HG03442 (cell line): ENCODE measurements around the gene CENATAC.
"Not testable (repeated sequence)": the region's sequence is repeated elsewhere in the genome, so short reads cannot be mapped to it uniquely, and the experiment has no call there.

Source experiments
- ATAC-seq: cut with Tn5 transposase; IDR thresholded peaks from one replicate; pipeline ENCODE4 v1.9.1; 2021; ENCODE audit warnings: mild to moderate bottlenecking, moderate library complexity; ENCODE audit not compliant: unreplicated experiment

CENATAC gene

GRCh38 chr11:119025978-119026766 lies 28.2 kb downstream of the CENATAC start:
- no peak for ATAC-seq

GRCh38 chr11:119026970-119027369 lies 29.0 kb downstream of the CENATAC start:
- no peak for ATAC-seq

- no peak for ATAC-seq
These were observed 29.8 kb downstream of the CENATAC start for GRCh38 chr11:119027561-119028345.

- no peak for ATAC-seq
These were observed 30.6 kb downstream of the CENATAC start for GRCh38 chr11:119028346-119029068.

- no peak for ATAC-seq
These were observed 31.1 kb downstream of the CENATAC start for GRCh38 chr11:119029069-119029339.

GRCh38 chr11:119029340-119030028 lies 31.5 kb downstream of the CENATAC start:
- ATAC-seq: peak; percentile 1

- peak; percentile 7 for ATAC-seq
These were observed 32.0 kb downstream of the CENATAC start for GRCh38 chr11:119030029-119030328.

- ATAC-seq: peak; percentile 90
These were observed 32.5 kb downstream of the CENATAC start, which contains the start of gene SLC37A4 for GRCh38 chr11:119030329-119031047. SLC37A4 (minus strand) TSS chr11:119030877.

- ATAC-seq: no peak
These were observed 34.0 kb downstream of the CENATAC start for GRCh38 chr11:119031912-119032280.

GRCh38 chr11:119033421-119033820 lies 35.5 kb downstream of the CENATAC start:
- not testable (repeated sequence) for ATAC-seq

- no peak for ATAC-seq
These were observed 36.9 kb downstream of the CENATAC start for GRCh38 chr11:119034813-119035212.

- no peak for ATAC-seq
These were observed 40.9 kb downstream of the CENATAC start for GRCh38 chr11:119038884-119039283.

GRCh38 chr11:119039471-119039870 lies 41.5 kb downstream of the CENATAC start:
- not testable (repeated sequence) for ATAC-seq

- ATAC-seq: no peak
These were observed 44.0 kb downstream of the CENATAC start for GRCh38 chr11:119041821-119042514.

- no peak for ATAC-seq
These were observed 45.0 kb downstream of the CENATAC start for GRCh38 chr11:119042927-119043326.

GRCh38 chr11:119044708-119045107 lies 46.8 kb downstream of the CENATAC start:
- no peak for ATAC-seq

- no peak for ATAC-seq
These were observed 48.6 kb downstream of the CENATAC start for GRCh38 chr11:119046489-119046888.

- no peak for ATAC-seq
These were observed 49.3 kb downstream of the CENATAC start for GRCh38 chr11:119047205-119047604.

- no peak for ATAC-seq
These were observed 50.7 kb downstream of the CENATAC start for GRCh38 chr11:119048644-119049043.

- no peak for ATAC-seq
These were observed 51.1 kb downstream of the CENATAC start for GRCh38 chr11:119049081-119049480.
